OCI-LY3 (cell line): Measurements from ENCODE around the gene NCOA4.

Experiments used
- EZH2phosphoT487 ChIP-seq: fragments of 200-600 bp; shearing (Covaris generic); IDR thresholded peaks from 2 replicates; pipeline ENCODE4 v1.6.1; 2018; ENCODE audit warnings: antibody characterized with exemption, mixed run types, low read depth
- TF ChIP-seq, protein P1 (sequence below): fragments of 200-600, 300-600 bp; sonication (generic); IDR thresholded peaks from 2 replicates; pipeline ENCODE4 v1.5.1; 2014; ENCODE audit warnings: antibody characterized with exemption, low read length, low read depth

DNA sequence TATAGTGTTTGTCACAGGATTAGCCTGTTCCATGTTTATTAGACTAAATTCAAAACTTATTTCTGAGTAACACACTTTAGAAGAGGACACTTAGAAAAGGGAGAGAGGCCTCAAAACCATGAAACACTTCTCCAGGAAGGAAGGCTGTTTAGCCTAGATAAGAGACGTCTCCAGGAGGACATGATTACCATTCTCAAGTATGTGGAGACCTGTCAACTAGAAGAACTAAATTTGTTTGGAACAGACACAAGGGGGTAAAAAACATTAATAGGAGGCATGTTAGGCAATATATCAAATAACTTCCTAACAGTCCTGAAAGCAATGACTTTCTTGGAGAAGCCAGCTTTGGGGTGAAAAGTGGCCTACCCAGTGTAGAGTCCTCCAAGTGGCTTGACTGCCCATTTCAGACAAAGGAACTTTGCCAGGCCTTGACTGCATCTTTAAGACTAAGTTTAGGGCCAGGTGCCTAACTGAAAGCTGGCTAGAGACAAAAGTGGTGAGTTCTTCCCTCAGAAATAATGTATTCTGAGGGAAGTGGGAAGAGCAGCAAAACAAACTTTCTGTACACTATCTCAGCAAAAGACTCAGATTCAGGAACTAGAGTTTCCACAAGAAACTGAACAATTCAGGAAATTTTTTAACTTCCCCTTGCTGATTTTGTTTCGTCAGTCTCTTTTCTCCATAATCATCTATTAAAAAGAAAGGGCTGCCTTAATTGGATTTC is 11.8 kb downstream of the NCOA4 start:
- TF ChIP-seq, protein P1, sequence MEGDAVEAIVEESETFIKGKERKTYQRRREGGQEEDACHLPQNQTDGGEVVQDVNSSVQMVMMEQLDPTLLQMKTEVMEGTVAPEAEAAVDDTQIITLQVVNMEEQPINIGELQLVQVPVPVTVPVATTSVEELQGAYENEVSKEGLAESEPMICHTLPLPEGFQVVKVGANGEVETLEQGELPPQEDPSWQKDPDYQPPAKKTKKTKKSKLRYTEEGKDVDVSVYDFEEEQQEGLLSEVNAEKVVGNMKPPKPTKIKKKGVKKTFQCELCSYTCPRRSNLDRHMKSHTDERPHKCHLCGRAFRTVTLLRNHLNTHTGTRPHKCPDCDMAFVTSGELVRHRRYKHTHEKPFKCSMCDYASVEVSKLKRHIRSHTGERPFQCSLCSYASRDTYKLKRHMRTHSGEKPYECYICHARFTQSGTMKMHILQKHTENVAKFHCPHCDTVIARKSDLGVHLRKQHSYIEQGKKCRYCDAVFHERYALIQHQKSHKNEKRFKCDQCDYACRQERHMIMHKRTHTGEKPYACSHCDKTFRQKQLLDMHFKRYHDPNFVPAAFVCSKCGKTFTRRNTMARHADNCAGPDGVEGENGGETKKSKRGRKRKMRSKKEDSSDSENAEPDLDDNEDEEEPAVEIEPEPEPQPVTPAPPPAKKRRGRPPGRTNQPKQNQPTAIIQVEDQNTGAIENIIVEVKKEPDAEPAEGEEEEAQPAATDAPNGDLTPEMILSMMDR = no peak
- TF ChIP-seq EZH2phosphoT487 = no peak
